Measurements from ENCODE around the gene PRDX1.
"Not testable (repeated sequence)": the region's sequence is repeated elsewhere in the genome, so short reads cannot be mapped to it uniquely, and the experiment has no call there.

The PRDX1 gene

DNA sequence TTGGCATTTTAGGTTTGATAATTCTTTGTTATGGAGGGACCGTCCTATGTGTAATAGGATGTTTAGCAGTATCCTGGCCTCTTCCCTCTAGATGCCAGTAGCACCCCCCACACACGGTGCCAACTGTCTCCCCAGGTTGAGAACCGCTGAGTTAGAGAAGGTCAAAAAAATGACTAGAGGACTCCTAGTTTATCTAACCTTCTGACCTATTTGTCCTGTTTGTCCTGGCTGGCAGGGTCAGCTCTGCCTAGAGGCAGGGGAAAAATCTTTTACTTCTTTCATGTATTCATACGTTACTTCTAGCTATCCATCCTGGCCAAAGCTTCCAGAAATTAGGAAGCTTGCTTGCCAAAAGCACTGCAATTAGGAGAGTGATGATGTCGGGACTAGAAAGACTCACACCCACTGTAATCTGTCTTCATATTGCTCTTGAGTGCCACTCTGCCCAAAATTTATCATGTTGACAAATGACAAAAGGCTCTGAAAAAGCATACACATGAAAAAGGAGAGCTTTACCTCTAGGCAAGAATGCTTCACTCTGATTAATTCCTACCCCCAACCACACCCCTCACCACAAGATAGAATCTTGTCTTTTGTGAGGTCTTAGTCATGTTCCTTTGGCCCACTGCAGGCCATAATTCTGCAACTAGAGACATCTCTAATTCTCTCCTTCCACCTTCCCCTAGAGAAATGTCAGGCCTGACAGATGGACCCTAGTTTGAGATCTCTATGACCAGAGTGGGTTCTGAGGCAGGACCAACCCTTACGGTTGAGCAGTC, 14.5 kb upstream of the PRDX1 start:
- DNase-seq = no peak

- no peak for DNase-seq
Measured at GRCh38 chr1:45531873-45532272, 10.2 kb upstream of the PRDX1 start.

GRCh38 chr1:45530632-45531135, 9.0 kb upstream of the PRDX1 start:
- DNase-seq = no peak

DNA sequence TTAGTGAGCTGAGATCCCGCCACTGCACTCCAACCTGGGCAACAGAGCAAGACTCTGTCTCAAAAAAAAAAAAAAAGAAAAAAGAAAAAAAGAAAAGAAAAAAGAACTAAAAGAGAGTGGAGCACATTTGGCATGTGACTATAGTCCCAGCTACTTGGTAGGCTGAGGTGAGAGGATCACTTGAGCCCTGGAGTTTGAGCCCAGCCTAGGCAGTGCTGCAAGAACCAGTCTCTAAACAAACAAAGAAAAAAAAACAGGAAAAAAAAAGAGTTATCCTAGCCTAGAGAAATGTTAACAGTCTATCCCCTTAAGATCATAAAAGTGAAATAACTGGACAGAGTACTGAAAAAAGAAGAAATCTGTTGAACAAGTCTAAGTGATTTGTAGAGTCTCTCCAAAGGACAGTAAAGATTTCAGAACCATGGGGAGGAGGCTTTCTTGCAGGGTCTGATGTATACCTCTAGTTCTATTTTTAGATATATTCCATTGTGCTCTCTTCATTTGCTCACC, 4.5 kb upstream of the PRDX1 start:
- no peak for DNase-seq

DNA sequence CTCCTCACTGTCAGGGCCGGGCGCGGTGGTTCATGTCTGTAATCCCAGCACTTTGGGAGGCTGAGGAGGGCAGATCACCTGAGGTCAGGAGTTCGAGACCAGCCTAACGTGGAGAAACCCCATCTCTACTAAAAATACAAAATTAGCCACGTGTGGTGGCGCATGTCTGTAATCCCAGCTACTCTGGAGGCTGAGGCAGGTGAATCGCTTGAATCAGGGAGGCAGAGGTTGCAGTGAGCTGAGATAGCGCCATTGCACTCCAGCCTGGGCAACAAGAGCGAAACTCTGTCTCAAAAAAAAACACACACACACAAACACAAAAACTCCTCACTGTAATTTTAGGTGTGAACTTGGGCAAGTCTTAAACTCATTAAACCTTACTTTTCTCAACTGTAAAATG, 2.3 kb upstream of the PRDX1 start:
- DNase-seq = not testable (repeated sequence)

DNA sequence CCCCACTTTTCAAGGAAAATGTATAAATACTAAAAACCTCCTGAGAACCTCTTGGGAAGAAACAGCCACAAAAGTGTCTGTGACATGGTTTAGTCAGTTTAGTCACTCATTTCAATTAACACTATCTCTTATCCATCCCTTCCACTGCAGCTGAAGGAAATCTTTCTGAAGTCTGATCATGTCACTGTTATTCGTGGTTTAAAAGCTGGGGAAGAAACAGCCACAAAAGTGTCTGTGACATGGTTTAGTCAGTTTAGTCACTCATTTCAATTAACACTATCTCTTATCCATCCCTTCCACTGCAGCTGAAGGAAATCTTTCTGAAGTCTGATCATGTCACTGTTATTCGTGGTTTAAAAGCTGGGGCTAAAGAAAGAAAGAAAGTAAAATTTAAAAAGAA, 1.8 kb upstream of the PRDX1 start:
- DNase-seq = not testable (repeated sequence)

GRCh38 chr1:45522324-45523104, 830 bp upstream of the PRDX1 start:
- peak; percentile 57 for DNase-seq

DNA sequence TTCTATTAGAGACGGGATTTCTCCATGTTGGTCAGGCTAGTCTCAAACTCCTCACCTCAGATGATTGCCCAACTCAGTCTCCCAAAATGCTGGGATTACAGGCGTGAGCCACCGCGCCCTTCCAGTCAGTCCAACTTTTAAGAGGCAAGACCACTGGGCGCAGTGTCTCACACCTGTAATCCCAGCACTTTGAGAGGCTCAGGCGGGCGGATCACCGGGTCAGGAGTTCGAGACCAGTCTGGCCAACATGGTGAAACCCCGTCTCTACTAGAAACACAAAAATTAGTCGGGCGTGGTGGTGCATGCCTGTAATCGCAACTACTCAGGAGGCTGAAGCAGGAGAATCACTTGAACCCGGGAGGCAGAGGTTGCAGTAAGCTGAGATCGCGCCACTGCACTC, 1.9 kb downstream of the PRDX1 start:
- DNase-seq = not testable (repeated sequence)

GRCh38 chr1:45518910-45519309, 2.8 kb downstream of the PRDX1 start:
- peak; percentile 34 for DNase-seq

- not testable (repeated sequence) for DNase-seq
Measured at GRCh38 chr1:45518366-45518765, 3.3 kb downstream of the PRDX1 start.

DNA sequence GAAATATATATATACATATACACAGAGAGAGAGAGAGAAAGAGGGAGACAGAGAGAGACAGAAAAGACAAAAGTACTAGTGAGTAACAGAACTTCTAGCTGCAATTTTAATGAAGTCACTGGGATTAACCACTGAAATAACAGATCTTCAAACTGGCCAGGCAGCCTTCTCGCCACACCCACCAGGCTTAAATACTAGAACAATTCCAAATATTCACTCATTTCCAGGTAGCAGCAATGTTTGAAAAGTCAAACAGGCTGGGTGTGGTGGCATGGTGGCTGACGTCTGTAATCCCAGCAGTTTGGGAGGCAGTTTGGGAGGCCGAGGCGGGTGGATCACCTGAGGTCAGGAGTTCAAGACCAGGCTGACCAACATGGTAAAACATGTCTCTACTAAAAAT, 5.2 kb downstream of the PRDX1 start:
- no peak for DNase-seq

GRCh38 chr1:45516036-45516435, 5.6 kb downstream of the PRDX1 start:
- DNase-seq = no peak

GRCh38 chr1:45513532-45514260, 8.0 kb downstream of the PRDX1 start:
- not testable (repeated sequence) for DNase-seq

DNA sequence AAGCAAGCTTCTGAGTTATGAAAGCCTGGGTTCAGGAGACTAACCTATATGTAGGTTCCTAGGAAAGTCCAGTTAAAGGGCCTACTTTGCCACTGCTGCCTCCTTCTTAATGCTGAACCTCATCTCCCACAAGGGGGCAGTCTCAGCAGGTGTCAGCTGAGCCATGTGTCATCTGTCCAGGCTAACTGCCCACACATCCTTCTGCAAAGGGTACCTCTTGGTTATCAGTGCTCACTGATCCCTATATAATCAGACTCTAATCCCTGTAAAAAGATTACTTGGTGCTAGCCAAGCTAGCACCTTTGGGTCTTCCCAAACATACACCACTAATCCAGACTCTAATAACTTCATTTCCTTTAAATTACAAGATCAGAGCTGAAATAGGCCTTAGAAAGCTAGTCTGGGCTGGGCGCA, 9.0 kb downstream of the PRDX1 start:
- DNase-seq = peak; percentile 59

- peak; percentile 50 for DNase-seq
Measured at GRCh38 chr1:45510972-45511527, 10.6 kb downstream of the PRDX1 start.

DNA sequence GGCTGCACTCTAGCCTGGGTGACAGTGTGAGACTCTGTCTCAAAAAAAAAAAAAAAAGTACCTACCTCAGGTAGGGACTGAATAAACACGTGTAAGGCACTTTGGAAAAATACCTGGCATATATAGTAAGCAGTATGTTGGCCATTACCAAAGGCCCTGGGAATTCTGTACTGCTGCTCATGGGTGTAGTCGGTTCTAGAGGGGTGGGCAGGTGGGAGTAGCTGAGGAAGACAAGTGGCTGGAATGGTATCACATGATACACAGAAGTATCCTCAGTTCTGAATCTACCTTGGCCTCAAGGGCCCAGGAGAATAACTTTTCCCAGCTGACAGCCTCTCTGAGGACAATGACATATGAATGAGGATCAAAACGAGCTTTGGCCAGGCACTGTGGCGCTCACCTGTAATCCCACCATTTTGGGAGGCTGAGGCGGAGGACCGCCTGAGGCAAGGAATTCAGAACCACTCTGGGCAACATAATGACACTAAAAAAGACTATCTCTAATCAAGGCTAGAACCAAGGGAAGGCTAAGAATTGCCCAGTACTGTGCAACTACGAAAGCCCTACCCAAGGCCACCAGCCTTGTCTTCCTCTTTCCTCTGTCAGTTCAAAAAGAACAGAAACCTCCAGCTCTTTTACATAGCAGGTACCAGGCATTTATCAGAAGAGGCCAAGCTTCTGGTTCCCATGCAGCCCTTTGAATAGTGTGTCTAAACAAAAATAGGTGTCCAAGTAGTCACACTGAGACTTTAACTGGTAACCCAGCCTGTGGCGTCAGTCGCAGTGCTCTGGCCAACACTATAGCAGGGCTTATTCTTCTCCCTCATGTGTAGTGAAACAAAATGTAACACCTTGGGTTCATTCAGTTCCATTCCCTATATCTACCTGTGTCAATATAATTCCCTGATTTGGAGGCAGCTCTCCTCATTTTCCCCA, 11.4 kb downstream of the PRDX1 start:
- no peak for DNase-seq

- no peak for DNase-seq
Measured at GRCh38 chr1:45508295-45509151, 13.2 kb downstream of the PRDX1 start.

- no peak for DNase-seq
Measured at GRCh38 chr1:45507893-45508292, 13.8 kb downstream of the PRDX1 start.

- DNase-seq = no peak
Measured at GRCh38 chr1:45507195-45507594, 14.5 kb downstream of the PRDX1 start.

All from midbrain (tissue), 1 donor.